GM12878 (cell line): ENCODE data around the gene TATDN2. TPM values are rescaled to one million over a fixed set of nuclear protein-coding genes. Genes with fewer than 3 reads are reported as not detected.

Experiments
- BHLHE40 ChIP-seq, 2 experiments: fragments of 450-650 bp in 1 of 2; IDR thresholded peaks; 2 replicates each; pipeline ENCODE4 v1.6.1; 2011 to 2017; ENCODE audit warnings: low read depth in 2 of 2, borderline replicate concordance in 1 of 2, improper control_type of control experiment in 1 of 2, low read length in 1 of 2, mild to moderate bottlenecking in 1 of 2
- CUX1 ChIP-seq: IDR thresholded peaks from 2 replicates; pipeline ENCODE4 v1.6.1; 2012; ENCODE audit warnings: improper control_type of control experiment, low read depth, low read length; ENCODE audit not compliant: insufficient replicate concordance
- NRF1 ChIP-seq: conservative IDR thresholded peaks from 2 replicates; pipeline ENCODE4 v1.6.1; 2011; ENCODE audit warnings: mild to moderate bottlenecking, low read depth, low read length, improper control_type of control experiment
- RCOR1 ChIP-seq: conservative IDR thresholded peaks from 2 replicates; pipeline ENCODE4 v1.6.1; 2012; ENCODE audit warnings: low read depth, low read length, improper control_type of control experiment
- RFX5 ChIP-seq: IDR thresholded peaks from 2 replicates; pipeline ENCODE4 v1.6.1; 2011; ENCODE audit warnings: low read depth, low read length, improper control_type of control experiment
- TCF12 ChIP-seq: IDR thresholded peaks from 2 replicates; pipeline ENCODE4 v1.6.1; 2011; ENCODE audit warnings: low read depth, mild to moderate bottlenecking, low read length
- ZNF592 ChIP-seq: fragments of 450-650 bp; IDR thresholded peaks from 2 replicates; pipeline ENCODE4 v1.6.1; 2017; ENCODE audit warnings: mild to moderate bottlenecking, moderate library complexity
- ZNF622 ChIP-seq: fragments of 450-650 bp; IDR thresholded peaks from 2 replicates; pipeline ENCODE4 v1.6.1; 2017; ENCODE audit warnings: mild to moderate bottlenecking, inconsistent platforms
- polyA plus RNA-seq, 11 experiments: library from polyadenylated mRNA; depleted of rRNA in 4 of 11; unstranded in 6 of 11; stranded (reverse) in 5 of 11; fragments of >200 nt; fragmentation: Nextera tagmentation in 4 of 11; fragmentation: Illumina TruSeq in 1 of 11; extraction: Ambion mirVana in 4 of 11; extraction: Trizol in 1 of 11; gene quantifications; 1 replicate in 1 of 11; 2 replicates in 10 of 11; pipeline versions ENCODE4 v1.2.1 to v1.2.3, GENCODE V29; 2011 to 2016; ENCODE audit warnings: inconsistent platforms in 2 of 11, missing spikeins in 2 of 11, low read depth in 1 of 11
- total RNA-seq, 4 experiments: library from RNA; depleted of rRNA in 3 of 4; stranded (reverse); fragments of >200 nt in 3 of 4; fragmentation: Illumina TruSeq in 1 of 4; extraction: Trizol in 1 of 4; gene quantifications; 2 replicates each; pipeline versions ENCODE4 v1.2.1 to v1.2.3, GENCODE V29; 2013 to 2021

The TATDN2 gene
- total and polyA plus RNA-seq, 10 of the 15 experiments (the other 5 are each of a cell fraction or from before 2014, with no cell fraction given) = 4.2 to 36.5 (median 15.8) TPM

- TF ChIP-seq CUX1 (no peak), ZNF622 (no peak), NRF1 (no peak), TCF12 (peak; percentile 6; the same call in 1 of the 2 replicates), BHLHE40 (IDR thresholded peaks at IDR 0.05; ENCODE audit: borderline replicate concordance in 1 of 2, low read depth in 2 of 2, low read length in 1 of 2) (no peak), RCOR1 (no peak), ZNF592 (no peak), RFX5 (no peak)
Measured at GRCh38 chr3:10292505-10293419, 44.5 kb downstream of the TATDN2 start, which contains the start of gene GHRL (continued).
